ENCODE measurements around the gene NRP1. TPM values are rescaled to one million over a fixed set of nuclear protein-coding genes. Genes with fewer than 3 reads are reported as not detected.

NRP1 gene
- total and polyA plus RNA-seq, 4 donors, result 14.6 to 55.6 (median 37.8) TPM

DNA sequence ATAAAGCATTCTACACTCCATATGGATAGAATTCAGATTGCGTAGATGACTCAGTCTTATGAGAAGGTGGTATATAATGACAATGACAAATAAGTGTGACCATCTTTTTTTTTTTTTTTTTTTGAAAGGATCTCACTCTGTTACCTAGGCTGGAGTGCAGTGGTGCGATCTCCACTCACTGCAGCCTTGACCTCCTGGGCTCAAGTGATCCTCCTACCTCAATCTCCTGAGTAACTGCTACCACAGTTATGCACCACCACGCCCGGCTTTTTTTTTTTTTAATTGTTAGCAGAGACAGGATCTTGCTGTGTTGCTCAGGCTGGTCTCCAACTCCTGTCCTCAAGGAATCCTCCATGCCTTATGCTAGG is 43.2 kb upstream of the NRP1 start:
- DNase-seq (ENCODE audit: low spot score), result no peak
- Histone ChIP-seq H3K4me3 (ENCODE audit: low read depth in 1 of 3, low read length in 3 of 3) (no peak overlapping the region), H3K36me3 (ENCODE audit: control insufficient read depth in 4 of 4, insufficient read depth in 3 of 4, low read depth in 1 of 4, low read length in 3 of 4) (no peaks in the 10 kb centered on the region), H3K9ac (ENCODE audit: low read depth in 1 of 2, low read length in 2 of 2) (no peak overlapping the region), H3K27me3 (ENCODE audit: control insufficient read depth in 4 of 4, insufficient read depth in 4 of 4, low read length in 3 of 4) (no peaks in the 10 kb centered on the region), H3K9me3 (ENCODE audit: control insufficient read depth in 4 of 4, low read length in 3 of 4) (no peaks in the 10 kb centered on the region), H3K27ac (ENCODE audit: low read depth in 1 of 2, low read length in 2 of 2) (no peak overlapping the region), H3K4me1 (ENCODE audit: control insufficient read depth in 4 of 4, insufficient read depth in 4 of 4, low read length in 3 of 4) (peaks cover 0 to 11% (median 8%) of the 10 kb centered on the region in 4 donors)
- 94% methylated on average over 4 of the region's 4 CpGs for WGBS
- TF ChIP-seq ZBTB33 (IDR thresholded peaks at IDR 0.05) (no peak), NR2F2 (IDR thresholded peaks at IDR 0.05) (no peak), EGR1 (IDR thresholded peaks at IDR 0.05; ENCODE audit: low read depth in 2 of 2) (no peak), GABPA (IDR thresholded peaks at IDR 0.05 in 1 of 2, conservative IDR thresholded peaks at IDR 0.05 in 1 of 2) (no peak), JUND (IDR thresholded peaks at IDR 0.05) (no peak), TAF1 (conservative IDR thresholded peaks at IDR 0.05) (no peak), SP1 (IDR thresholded peaks at IDR 0.05) (no peak), YY1 (IDR thresholded peaks at IDR 0.05) (no peak), HNF4A (conservative IDR thresholded peaks at IDR 0.05) (no peak), RXRA (IDR thresholded peaks at IDR 0.05) (no peak), FOXA1 (IDR thresholded peaks at IDR 0.05) (no peak), HNF4G (IDR thresholded peaks at IDR 0.05) (no peak), RAD21 (IDR thresholded peaks at IDR 0.05) (no peak), REST (IDR thresholded peaks at IDR 0.05) (no peak), FOXA2 (IDR thresholded peaks at IDR 0.05) (no peak)
- TF ChIP-seq, protein P1, sequence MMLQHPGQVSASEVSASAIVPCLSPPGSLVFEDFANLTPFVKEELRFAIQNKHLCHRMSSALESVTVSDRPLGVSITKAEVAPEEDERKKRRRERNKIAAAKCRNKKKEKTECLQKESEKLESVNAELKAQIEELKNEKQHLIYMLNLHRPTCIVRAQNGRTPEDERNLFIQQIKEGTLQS (IDR thresholded peaks at IDR 0.05), result no peak
- TF ChIP-seq, protein P2, sequence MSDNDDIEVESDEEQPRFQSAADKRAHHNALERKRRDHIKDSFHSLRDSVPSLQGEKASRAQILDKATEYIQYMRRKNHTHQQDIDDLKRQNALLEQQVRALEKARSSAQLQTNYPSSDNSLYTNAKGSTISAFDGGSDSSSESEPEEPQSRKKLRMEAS (IDR thresholded peaks at IDR 0.05), result no peak
- TF ChIP-seq, protein P3, sequence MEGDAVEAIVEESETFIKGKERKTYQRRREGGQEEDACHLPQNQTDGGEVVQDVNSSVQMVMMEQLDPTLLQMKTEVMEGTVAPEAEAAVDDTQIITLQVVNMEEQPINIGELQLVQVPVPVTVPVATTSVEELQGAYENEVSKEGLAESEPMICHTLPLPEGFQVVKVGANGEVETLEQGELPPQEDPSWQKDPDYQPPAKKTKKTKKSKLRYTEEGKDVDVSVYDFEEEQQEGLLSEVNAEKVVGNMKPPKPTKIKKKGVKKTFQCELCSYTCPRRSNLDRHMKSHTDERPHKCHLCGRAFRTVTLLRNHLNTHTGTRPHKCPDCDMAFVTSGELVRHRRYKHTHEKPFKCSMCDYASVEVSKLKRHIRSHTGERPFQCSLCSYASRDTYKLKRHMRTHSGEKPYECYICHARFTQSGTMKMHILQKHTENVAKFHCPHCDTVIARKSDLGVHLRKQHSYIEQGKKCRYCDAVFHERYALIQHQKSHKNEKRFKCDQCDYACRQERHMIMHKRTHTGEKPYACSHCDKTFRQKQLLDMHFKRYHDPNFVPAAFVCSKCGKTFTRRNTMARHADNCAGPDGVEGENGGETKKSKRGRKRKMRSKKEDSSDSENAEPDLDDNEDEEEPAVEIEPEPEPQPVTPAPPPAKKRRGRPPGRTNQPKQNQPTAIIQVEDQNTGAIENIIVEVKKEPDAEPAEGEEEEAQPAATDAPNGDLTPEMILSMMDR (IDR thresholded peaks at IDR 0.05; ENCODE audit: low read depth, low read length, missing input control), result no peak
